Peyer's patch (tissue), 4 donors: ENCODE results near the gene GAST. TPM values are rescaled to one million over a fixed set of nuclear protein-coding genes. Genes with fewer than 3 reads are reported as not detected.

Source experiments
- DNase-seq, 3 donors: peaks; one replicate each; pipeline ENCODE4 v3.0.0-alpha.2; 2017 to 2019
- H3K27ac ChIP-seq, 4 donors: fragments of 200-600 bp; sonication (generic); one replicate each; pipeline ENCODE4 v1.5.1; 2016 to 2019
- H3K27me3 ChIP-seq, 2 donors: fragments of 200-600 bp; sonication (generic); one replicate each; pipeline ENCODE4 v1.5.1; 2019
- H3K36me3 ChIP-seq, 3 donors: fragments of 200-600 bp; sonication (generic); one replicate each; pipeline ENCODE4 v1.5.1; 2016 to 2019
- H3K4me1 ChIP-seq, 4 donors: fragments of 200-600 bp; sonication (generic); one replicate each; pipeline ENCODE4 v1.5.1; 2016 to 2019
- H3K4me3 ChIP-seq, 4 donors: fragments of 200-600 bp; sonication (generic); 1 replicate in 3 of 4; 2 replicates in 1 of 4; pipeline ENCODE4 v1.5.1; 2016 to 2019; ENCODE audit warnings: mild to moderate bottlenecking in 1 of 4
- H3K9me3 ChIP-seq, 4 donors: fragments of 200-600 bp; sonication (generic); one replicate each; pipeline ENCODE4 v1.5.1; 2016 to 2019; ENCODE audit warnings: mild to moderate bottlenecking in 1 of 4
- CTCF ChIP-seq, 6 experiments: fragments of 450-650 bp in 4 of 6; fragments of 200-600 bp in 2 of 6; sonication (generic) in 1 of 6; IDR thresholded peaks; one replicate each; pipeline ENCODE4 v1.5.1; 2017 to 2019; ENCODE audit warnings: antibody characterized with exemption in 6 of 6, mild to moderate bottlenecking in 3 of 6, moderate library complexity in 1 of 6
- POLR2A ChIP-seq, 2 donors: fragments of 450-650 bp; IDR thresholded peaks; one replicate each; pipeline ENCODE4 v1.5.1; 2017; ENCODE audit warnings: antibody characterized with exemption in 2 of 2, mild to moderate bottlenecking in 2 of 2, moderate library complexity in 2 of 2
- total RNA-seq, 4 donors: library from RNA; depleted of rRNA; stranded (reverse); fragments of >200 nt; gene quantifications; one replicate each; pipeline ENCODE4 v1.1.0, GENCODE V29; 2016

The GAST gene
- total RNA-seq, 4 donors from 2014 or later: not detected

- H3K4me1 ChIP-seq: peaks cover 0 to 7% (median 3%) of the 10 kb centered on the region in 4 donors
- no peak overlapping the region for H3K4me3 ChIP-seq
- no peak overlapping the region for H3K27ac ChIP-seq
- TF ChIP-seq POLR2A (IDR thresholded peaks at IDR 0.05) (no peak), CTCF (IDR thresholded peaks at IDR 0.05) (no peak)
- no peaks in the 10 kb centered on the region for H3K9me3 ChIP-seq
- DNase-seq: no peak
- H3K27me3 ChIP-seq: no peaks in the 10 kb centered on the region
- H3K36me3 ChIP-seq: no peaks in the 10 kb centered on the region
These were observed 36.1 kb upstream of the GAST start for GRCh38 chr17:41676058-41676419.

GRCh38 chr17:41678411-41678906, 33.7 kb upstream of the GAST start:
- H3K9me3 ChIP-seq: no peaks in the 10 kb centered on the region

GRCh38 chr17:41678907-41679739, 33.0 kb upstream of the GAST start:
- TF ChIP-seq POLR2A (IDR thresholded peaks at IDR 0.05): no peak
- peak in 4 of 6 experiments; percentile 12 to 30 (median 20) for TF ChIP-seq CTCF (IDR thresholded peaks at IDR 0.05)
- Histone ChIP-seq H3K27ac (peak overlapping the region; percentile 52 to 89 (median 68)), H3K4me3 (peak overlapping the region in 3 of 4 donors; percentile 4 to 43 (median 26)), H3K36me3 (no peaks in the 10 kb centered on the region), H3K27me3 (no peaks in the 10 kb centered on the region), H3K4me1 (peaks cover 0 to 7% (median 3%) of the 10 kb centered on the region in 4 donors), H3K9me3 (no peaks in the 10 kb centered on the region)
- peak; percentile 38 to 70 (median 42) for DNase-seq

More at GRCh38 chr17:41678411-41678906, 33.7 kb upstream of the GAST start:
- Histone ChIP-seq H3K4me1 (peaks cover 0 to 7% (median 3%) of the 10 kb centered on the region in 4 donors), H3K4me3 (peak overlapping the region in 3 of 4 donors; percentile 4 to 43 (median 26)), H3K36me3 (no peaks in the 10 kb centered on the region), H3K27ac (peak overlapping the region; percentile 52 to 89 (median 68)), H3K27me3 (no peaks in the 10 kb centered on the region)
- peak in 1 of 3 donors; percentile 44 for DNase-seq
- TF ChIP-seq CTCF (IDR thresholded peaks at IDR 0.05) (no peak), POLR2A (IDR thresholded peaks at IDR 0.05) (no peak)

GRCh38 chr17:41679740-41680425, 32.2 kb upstream of the GAST start:
- Histone ChIP-seq H3K36me3 (no peaks in the 10 kb centered on the region), H3K27me3 (no peaks in the 10 kb centered on the region), H3K27ac (peak overlapping the region in 3 of 4 donors; percentile 58 to 89 (median 79)), H3K4me3 (no peak overlapping the region), H3K4me1 (peaks cover 0 to 7% (median 3%) of the 10 kb centered on the region in 4 donors), H3K9me3 (no peaks in the 10 kb centered on the region)
- no peak for TF ChIP-seq POLR2A (IDR thresholded peaks at IDR 0.05)
- peak in 1 of 3 donors; percentile 15 for DNase-seq

GRCh38 chr17:41680426-41681040, 31.6 kb upstream of the GAST start:
- Histone ChIP-seq H3K9me3 (no peaks in the 10 kb centered on the region), H3K27ac (no peak overlapping the region), H3K36me3 (no peaks in the 10 kb centered on the region), H3K27me3 (no peaks in the 10 kb centered on the region), H3K4me1 (peaks cover 0 to 7% (median 3%) of the 10 kb centered on the region in 4 donors), H3K4me3 (no peak overlapping the region)
- peak in 1 of 3 donors; percentile 11 for DNase-seq
- TF ChIP-seq CTCF (IDR thresholded peaks at IDR 0.05): no peak
